NCI-H146 (cell line): ENCODE data around the gene SYCE3.
"Not testable (repeated sequence)": the region's sequence is repeated elsewhere in the genome, so short reads cannot be mapped to it uniquely, and the experiment has no call there.

Experiments
- DNase-seq: peaks from one replicate; lab custom pipeline; 2025; lab: John Stamatoyannopoulos, UW

The SYCE3 gene

DNA sequence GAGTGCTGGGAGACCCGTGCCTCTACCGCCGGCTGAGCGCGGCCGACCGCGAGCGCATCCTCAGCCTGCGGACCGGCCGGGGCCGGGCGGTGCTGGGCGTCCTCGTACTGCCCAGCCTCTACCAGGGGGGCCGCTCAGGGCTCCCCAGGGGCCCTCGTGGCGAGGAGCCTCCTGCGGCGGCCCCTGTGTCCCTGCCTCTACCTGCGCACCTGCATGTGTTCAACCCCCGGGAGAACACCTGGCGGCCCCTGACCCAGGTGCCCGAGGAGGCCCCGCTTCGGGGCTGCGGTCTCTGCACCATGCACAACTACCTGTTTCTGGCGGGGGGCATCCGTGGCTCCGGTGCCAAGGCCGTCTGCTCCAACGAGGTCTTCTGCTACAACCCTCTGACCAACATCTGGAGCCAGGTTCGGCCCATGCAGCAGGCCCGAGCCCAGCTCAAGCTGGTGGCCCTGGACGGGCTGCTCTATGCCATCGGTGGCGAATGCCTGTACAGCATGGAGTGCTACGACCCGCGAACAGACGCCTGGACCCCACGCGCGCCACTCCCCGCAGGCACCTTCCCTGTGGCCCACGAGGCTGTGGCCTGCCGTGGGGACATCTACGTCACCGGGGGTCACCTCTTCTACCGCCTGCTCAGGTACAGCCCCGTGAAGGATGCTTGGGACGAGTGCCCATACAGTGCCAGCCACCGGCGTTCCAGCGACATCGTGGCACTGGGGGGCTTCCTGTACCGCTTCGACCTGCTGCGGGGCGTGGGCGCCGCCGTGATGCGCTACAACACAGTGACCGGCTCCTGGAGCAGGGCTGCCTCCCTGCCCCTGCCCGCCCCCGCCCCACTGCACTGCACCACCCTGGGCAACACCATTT lies 13.6 kb downstream of the SYCE3 start:
- DNase-seq = peak; percentile 62

DNA sequence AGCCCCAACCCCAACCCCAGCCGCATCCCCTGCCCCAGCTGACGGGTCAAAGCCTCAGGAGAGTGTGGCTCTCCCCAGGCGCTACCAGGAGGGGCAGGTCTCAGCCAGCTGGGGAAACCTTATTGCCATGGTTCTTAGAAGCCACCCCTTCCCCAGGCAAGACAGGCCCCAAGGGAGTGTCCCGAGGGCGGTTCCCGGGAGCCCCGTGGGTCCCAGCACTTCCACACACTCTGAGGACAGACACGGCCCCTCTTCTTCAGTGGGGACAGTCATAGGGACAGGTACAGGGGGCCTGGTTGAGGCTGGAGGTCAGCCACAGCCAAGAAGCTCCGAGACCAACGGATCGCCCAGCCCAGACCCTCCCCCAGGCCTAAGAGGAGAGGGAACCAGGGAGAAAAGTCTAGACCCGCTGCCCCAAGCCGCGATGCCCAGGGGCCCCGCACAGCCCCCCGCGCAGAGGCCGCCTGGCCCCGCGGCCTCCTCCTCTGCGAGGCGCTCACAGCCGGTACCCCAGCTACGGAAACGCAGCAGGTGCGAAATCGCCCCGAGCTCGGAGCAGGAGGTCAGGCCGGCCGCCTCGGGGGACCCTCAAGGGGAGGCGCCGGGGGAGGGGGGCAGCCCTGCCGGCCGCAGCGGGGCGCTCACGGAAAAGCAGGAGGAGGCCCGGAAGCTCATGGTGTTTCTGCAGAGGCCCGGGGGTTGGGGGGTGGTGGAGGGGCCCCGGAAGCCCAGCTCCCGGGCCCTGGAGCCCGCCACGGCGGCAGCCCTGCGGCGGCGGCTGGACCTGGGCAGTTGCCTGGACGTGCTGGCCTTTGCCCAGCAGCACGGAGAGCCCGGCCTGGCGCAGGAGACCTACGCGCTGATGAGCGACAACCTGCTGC lies 14.4 kb downstream of the SYCE3 start:
- DNase-seq = no peak

DNA sequence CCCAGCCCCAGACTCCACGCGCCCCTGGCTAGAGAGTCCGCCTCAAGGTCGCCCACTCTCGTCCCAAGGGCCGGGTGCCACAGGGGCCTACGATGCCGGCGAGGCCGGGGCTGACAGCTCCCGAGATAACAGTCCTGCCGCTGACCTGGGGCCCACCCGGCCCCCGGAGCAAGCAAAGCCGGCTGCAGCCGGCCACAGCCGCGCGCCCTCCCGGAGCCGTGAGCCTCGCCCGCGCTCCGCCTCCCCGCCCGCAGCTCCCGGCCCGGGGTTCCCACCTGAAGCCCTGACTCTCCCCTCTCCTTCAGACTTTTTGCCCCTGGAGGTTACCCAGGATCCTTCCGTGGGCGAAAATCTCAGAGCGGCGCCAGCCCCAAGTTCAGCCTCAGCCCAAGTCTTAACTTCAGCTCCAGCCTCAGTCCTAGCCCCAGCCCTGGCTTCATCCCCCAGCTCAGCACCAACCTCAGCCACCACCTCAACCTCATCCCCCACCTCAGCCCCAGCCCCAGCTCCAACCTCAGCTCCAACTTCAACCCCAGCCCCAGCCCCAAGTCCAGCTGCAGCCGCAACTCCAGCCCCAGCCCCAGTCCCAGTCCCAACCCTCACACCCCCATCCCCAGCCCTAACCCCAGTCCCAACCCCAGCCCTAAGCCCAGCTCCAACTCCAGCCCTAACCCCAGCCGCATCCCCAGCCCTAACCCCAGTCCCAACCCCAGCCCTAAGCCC lies 15.3 kb downstream of the SYCE3 start:
- DNase-seq = no peak

DNA sequence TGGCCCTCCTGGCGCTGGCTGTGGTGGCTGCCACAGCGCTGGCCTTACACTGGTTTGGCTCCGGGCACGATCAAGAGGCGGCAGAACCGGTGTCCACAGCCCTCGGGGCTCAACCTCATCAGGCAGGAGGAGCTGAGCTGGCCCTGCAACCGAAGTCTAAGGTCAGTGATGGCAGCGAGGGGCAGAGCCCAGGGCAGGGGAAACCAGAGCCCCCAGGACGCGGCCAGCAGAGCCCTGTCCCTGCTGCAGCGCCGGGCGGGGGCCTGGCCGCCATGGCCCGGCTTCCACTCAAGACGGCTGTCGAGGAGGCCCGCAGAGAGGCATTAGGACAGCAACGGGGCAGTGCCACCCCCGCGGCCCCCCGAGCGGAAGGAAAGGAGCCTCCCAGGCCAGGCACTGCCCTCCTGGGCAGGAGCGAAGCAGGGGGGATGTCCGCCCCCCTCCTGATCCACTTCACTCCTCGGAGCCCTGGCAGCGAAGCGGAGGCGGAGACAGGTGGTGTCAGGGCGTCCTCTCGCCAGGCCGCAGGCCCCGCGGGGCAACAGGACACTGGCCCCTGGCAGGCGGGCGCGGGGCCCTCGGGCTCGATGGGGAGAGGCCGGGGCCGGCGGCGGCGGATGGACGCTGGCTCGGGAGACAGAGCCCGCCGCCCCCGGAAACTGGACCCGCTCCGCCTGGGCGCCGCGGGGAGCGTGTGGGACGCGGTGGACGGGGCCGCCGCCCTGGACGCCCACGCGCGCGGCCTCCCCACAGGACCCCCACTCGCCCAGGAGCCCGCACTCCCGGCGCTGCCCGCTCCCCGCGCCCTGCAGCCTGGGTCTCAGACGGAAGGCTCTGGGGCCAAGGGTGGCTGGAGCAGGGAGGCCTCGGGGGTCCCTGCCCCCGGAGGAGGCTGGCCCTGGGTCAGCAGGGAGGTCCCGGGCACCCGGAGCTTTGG lies 16.1 kb downstream of the SYCE3 start:
- no peak for DNase-seq

DNA sequence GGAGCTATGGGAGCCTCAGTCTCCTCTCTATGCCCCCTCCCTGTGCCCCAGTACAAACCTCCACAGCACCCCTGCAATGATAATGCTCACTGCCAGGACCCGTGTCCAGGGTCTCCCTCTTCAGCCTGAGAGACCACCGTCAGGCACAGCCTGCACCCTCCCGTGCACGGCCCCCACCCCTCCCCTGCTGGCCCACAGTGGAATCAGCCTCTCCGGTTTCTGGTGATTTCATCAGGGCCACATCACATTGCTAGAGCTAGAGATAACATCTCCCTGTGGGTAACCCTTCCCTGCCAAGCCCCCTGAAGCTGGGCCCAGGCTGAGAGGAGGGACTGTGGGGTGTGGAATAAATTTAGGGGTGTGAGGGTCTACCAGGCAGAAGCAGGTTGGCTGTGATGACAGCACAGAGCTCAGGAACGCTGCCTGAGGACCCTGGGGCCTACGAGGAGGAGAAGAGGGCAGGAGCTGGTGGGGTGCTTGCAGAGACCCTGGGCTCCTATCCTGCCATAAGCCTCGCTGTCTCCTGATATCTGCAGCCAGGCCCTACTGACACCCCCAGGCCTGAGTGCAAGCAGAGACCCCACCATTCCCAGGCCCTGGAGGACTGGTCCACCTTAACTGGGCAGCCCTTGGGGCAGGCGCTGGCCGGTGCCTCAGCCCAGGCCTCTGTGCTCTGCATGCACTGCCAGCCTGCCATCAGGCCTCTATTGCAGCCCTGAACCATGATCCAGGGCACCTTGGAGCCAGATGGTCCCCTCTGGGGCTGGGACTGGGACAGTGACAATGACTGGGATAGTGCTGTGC lies 17.0 kb downstream of the SYCE3 start, which contains the start of gene KLHDC7B:
Gene KLHDC7B, plus strand, starts transcription at position 378 of the 804 bp plus-strand sequence. Its CDS starts 345 bp downstream, at position 723.
- no peak for DNase-seq

DNA sequence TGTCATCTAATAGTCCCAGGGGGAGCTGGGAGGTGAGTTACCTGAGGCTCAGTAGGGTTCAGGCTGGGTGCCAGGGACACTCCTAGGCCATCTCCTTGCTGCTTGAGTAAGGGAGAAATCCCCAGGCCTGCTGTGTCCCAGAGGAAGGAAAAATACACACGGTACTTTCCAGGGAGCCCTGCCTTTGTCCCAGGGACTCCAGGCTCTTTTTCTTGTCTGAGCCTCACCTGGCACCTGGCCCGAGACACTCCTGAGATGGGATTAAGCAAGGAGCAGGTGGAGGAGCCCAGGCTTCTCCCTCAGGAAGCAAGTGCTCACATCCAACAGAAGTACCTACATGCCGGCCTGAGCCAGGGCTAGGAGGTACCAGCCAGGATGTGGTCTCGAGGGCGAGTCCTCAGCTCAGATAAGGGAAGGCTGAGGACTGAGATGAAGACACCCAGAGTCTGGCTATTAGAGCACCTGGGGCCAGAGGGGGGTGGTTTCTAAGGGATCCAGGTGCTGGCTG lies 17.9 kb downstream of the SYCE3 start:
- no peak for DNase-seq

DNA sequence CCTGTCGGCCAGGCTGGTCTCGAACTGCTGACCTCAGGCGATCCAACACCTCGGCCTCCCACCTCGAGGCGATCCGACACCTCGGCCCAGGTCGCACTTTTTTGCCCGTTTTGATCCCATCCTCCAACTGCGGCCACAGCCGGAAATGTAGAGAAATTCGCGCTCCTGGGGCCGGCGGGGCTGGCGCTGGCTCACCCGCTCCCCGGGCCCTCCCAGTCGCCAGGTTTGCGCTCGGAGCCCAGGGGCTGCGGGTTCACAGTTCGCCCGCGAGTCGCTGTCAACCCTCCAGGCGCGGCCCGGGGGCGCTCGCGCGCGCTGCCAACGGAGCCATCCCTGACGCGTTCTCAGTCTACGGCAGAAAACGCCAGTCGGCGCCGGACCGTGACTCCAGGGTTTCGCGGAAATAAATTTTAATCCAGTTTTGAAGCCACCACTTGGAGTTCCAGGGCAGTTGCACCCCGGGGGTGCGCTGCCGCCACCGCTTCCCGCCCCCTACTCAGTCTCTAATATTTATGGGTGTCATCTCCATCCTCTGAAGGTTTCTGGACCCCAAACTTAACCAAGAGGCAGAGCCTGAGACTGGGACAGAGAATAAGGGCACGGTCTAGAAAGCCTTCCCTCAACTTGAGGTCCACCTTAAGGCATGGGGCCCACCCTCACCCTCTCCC lies 18.5 kb downstream of the SYCE3 start:
- DNase-seq = peak; percentile 67

DNA sequence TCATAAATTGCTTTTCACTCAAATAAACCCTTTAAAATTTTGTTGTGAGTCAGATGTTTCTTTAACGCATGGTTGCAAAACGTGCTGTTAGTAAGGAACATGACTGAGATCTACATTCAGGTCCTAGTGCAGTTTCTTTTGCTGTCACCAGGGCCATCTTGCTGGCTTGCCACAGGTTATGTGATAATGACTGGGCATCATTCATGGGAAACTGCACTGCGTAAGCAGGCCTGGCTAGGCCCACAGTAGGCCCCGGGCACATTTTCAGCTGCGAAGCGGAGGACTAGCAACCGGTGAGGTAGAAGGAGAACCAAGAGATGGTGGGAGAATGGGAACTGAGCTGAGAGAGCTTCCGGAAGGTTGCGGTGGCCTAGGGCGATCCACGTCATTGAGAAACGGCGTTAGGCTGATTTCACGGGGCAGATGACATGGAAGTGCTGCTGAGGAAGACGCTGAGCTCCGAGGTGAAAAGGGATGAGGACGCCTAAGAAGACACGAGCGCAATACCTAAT lies 20.2 kb downstream of the SYCE3 start:
- no peak for DNase-seq

DNA sequence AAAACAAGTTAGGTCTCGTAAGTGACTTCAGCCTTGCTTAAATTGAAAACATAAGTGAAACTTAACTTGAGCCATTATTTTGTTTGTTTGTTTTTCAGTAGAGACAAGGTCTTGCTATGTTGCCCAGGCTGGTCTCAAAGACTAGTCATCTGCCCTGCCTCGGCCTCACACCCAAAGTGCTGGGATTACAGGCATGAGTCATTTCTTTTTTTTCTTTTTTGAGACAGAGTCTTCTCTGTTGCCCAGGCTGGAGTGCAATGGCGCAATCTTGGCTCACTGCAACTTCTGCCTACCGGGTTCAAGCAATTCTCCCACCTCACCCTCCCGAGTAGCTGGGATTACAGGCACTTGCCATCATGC lies 21.1 kb downstream of the SYCE3 start:
- not testable (repeated sequence) for DNase-seq

DNA sequence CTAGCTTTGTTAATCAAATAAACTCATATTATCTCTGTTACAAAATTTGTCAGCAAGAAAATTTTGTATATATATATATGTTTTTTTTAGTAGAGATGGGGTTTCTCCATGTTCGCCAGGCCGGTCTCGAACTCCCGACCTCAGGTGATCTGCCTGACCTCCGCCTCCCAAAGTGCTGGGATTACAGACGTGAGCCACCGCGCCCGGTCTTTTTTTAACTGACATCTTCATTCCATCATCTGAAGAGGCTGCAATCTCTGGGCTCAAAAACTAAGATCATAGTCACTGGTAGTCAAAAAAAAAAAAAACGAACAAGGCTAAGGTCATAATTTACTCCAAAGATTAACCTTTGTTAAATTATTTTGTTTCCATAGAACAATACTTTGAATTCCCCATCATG lies 22.3 kb downstream of the SYCE3 start:
- DNase-seq = no peak

DNA sequence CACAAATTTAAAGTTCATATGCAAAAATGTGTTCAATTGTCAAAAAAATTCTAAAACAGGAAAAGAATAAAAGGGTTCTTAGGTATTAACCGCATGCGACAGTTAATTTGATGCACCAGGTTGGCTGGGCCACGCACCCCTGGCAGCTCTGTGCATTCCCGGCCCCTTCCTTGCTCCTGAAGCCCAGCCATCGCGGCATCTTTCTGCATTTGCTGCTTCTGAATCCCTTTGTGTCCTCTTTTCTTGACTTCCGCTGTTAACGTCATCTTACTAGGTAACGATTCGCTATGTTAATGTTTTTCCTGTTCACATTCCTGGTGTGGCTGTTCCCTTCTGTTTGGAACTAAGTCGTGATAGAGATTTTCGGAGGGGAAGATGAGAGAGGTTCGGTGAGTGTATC lies 25.0 kb downstream of the SYCE3 start:
- no peak for DNase-seq

DNA sequence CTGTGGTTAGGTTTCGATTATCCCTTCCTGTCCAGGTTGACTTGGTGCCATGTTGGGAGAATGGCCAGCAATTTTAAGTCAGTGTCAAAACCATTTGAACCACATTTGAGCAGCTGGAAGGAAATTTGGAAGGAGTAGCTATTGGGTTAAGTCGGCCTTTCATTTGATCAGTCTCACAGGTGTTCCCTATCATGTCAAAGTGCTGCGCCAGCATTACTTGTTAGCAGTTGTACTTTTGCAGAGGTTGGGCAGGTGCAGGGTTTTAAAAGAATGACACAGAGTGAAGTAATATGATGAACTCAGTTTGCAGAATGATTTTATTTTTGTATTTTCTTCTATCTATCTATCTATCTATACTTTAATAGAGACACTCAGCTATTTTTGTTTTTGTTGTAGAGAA lies 26.5 kb downstream of the SYCE3 start:
- no peak for DNase-seq

DNA sequence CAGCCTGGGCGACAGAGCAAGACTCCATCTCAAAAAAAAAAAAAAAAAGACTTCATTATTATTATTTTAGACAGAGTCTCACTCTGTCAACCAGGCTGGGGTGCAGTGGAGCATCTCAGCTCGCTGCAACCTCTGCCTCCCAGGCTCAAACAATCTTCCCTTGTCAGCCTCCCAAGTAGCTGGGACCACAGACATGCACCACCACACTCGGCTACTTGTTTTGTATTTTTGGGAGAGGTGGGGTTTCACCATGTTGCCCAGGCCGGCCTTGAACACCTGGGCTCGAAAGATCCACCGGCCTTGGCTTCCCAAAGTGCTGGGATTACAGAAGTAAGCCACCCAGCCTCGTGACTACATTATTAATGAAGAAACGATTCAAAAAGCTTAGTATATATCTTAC lies 27.6 kb downstream of the SYCE3 start:
- DNase-seq = no peak

DNA sequence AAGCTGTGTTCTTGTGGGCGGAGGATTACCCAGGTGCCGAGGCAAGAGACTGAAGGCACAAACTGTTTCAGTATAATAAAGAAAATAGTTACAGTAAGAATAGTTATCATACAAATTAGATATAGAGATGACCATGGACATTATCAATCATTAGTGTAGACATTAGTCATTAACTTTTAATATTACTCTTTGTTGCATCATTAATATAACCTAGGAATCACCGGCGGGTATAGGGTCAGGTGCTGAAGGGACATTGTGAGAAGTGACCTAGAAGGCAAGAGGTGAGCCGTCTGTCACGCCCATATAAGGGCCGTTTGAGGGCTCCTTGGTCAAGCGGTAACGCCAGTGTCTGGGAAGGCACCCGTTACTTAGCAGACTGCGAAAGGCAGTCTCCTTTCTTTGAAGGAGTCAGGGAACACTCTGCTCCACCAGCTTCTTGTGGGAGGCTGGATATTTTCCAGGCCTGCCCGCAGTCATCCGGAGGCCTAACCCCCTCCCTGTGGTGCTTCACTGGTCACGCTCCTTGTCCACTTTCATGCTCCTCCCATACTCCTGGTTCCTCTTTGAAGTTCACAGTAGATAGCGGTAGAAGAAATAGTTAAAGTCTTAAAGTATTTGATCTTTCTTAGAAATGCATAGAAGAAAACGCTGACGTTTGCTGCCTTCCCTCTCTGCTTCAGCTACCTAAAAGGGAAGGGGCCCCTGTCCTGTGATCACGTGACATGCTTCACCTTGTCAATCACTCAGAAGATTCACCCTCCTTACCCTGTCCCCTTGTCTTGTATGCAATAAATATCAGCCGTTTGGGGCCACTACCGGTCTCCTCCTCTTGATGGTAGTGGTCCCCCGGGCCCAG lies 28.6 kb downstream of the SYCE3 start:
- DNase-seq = not testable (repeated sequence)

DNA sequence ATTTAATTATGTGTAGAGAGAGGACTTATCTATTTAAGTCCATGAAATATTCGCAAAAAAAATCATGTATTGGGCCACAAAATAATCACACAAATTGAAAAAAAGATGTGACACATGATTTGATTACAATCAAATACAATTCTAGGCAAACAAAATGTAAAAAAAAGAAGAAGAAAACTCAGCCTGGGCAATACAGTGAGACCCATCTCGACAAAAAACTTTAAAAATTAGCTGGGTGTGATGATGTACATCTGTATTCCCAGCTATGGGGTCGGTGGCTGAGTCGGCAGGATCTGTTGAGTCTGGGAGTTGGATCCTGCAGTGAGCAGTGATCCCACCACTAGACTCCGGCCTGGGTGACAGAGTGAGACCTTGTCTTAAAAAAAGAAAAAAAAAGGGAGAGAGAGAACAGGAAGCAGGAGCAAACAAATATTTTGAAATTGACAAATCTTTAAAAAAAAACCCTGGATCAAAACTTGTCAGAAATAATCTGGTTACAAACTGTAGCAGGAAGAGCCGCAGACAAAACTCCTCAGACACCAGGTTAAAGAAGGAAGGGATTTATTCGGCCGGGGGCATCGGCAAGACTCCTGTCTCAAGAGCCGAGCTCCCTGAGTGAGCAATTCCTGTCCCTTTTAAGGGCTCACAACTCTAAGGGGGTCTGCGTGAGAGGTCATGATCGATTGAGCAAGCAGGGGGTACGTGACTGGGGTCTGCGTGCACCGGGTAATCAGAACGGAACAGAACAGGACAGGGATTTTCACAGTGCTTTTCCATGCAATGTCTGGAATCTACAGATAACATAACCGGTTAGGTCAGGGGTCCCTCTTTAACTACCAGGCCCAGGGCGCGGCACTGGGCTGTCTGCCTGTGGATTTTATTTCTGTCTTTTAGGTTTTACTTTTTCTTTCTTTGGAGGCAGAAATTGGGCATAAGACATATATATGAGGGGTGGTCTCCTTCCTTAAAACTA lies 29.6 kb downstream of the SYCE3 start:
- DNase-seq = no peak

DNA sequence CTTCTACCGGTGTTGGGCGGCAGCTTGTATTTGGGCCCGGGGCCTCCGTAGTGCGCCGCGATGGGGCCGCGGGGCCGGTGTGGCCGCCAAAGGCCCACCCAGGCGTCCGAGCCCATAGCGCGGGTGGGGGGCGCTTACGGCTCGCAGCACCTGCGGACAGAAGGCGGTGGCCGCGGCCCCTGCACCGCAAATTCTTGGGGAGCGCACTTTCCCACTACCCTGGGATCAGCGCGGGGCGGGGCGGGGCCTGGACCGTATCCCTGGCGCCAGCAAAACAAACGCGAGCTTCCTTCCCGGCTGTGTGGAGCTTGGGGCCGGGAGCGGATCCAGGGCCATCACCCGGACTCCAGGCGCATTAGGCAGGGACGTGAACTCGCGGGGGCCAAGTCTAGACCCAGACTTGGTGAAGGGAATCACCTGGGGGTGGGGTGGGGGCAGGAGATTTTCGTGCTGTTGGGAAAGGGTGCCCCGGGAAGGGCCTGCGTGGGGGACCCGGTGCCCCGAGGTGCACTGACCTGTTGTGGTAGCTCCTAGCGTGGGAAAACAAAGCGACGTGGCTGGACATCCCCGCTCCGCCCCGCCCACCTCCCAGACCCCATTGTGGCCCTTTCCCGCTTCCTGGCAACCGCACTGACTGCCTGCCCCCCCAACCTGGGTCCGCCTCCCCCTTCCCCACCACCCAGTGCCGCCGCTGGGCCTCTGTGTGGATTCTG lies 30.6 kb downstream of the SYCE3 start:
- peak; percentile 30 for DNase-seq
